T-helper 1 cell (primary cell): Measurements from ENCODE around the gene NRXN2.
"Not testable (repeated sequence)": the region's sequence is repeated elsewhere in the genome, so short reads cannot be mapped to it uniquely, and the experiment has no call there.

Experiments used
- DNase-seq, 5 donors: peaks; one replicate each; pipeline ENCODE4 v3.0.0-alpha.2; 2012 to 2020

NRXN2 gene

DNA sequence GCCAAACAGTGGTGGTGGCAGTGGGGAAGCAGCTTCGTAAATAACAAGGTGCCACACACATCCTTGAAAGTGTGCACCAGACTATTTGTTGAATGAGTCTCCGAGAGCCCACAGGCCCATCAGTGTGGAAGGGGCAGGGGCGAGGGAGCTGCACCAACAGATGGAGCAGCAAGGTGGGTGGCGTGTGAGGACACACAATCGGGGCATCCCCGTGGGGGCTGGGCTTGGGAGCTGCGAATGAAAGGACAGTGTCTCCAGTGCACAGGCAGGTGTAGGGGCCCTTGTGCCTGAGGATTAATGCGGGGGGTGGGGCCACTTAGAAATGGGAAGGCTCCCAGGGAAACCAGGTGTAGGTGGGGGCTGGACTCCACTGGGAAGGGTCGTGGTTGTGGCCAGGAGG lies 2.8 kb downstream of the NRXN2 start:
- DNase-seq: no peak

DNA sequence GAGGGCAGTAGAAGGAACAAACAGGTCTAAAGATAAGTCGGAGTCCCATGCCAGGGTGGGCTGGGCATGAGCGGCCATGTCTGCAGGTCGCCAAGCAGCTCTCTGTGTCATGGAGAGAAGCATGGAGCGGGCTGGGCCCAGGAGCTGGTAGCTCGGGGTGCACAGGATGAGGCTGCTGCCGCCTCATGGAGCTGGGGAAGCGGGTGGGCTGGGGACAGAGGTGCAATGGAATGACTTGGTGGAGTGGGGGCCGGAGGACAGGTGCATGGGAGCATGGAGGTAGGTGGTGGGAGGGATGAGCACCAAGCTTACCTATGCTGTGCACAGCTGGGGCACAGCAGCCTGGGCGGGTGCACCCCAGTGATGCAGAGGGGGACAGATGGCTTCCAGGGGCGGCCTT lies 3.6 kb downstream of the NRXN2 start:
- no peak for DNase-seq

GRCh38 chr11:64718780-64719124 lies 4.2 kb downstream of the NRXN2 start:
- DNase-seq: no peak

- DNase-seq: no peak
Observed at GRCh38 chr11:64718084-64718779, 4.8 kb downstream of the NRXN2 start.

GRCh38 chr11:64717268-64717578 lies 5.8 kb downstream of the NRXN2 start:
- DNase-seq: no peak

DNA sequence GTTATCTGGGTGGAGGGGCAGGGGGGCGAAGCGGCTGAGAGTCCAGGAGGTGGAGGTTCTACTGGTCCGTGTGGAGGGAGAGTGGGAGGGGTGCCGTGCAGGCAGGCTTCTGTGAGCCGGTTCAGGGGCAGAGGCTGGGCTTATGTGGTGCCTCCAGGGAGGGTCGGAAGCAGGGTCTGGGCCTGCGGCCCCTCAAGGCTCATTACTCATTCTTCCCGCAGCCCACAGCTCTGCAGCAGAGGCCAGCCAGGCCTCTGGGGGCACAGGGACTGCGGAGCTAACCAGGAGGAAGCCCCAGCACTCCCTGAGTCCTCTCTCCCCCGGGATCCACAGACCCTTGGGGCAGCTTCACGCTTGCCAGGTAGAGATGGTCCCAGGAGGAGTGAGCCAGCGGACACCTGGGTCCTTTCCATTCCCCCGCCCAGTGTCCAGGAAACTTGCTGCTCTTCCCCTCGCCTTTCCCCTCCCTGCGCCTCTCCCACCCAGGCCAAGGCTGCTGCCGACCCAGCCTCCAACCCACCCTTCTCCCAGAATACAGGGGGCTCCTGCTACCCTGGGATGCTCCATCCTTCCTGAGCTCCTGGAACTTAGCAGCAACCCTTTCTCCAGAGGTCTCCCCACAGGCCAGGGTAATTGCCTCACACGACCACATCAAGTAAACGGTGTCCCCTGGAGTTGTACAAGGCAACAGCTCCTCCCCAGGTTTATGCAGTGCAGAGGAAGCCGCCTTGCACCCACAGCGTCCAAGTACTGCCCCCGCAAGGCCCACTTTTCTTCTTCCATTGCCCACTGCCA lies 6.3 kb downstream of the NRXN2 start:
- no peak for DNase-seq

- DNase-seq: no peak
Observed at GRCh38 chr11:64715756-64716472, 7.1 kb downstream of the NRXN2 start.

- no peak for DNase-seq
Observed at GRCh38 chr11:64715110-64715509, 7.9 kb downstream of the NRXN2 start.

GRCh38 chr11:64714666-64715065 lies 8.3 kb downstream of the NRXN2 start:
- no peak for DNase-seq

DNA sequence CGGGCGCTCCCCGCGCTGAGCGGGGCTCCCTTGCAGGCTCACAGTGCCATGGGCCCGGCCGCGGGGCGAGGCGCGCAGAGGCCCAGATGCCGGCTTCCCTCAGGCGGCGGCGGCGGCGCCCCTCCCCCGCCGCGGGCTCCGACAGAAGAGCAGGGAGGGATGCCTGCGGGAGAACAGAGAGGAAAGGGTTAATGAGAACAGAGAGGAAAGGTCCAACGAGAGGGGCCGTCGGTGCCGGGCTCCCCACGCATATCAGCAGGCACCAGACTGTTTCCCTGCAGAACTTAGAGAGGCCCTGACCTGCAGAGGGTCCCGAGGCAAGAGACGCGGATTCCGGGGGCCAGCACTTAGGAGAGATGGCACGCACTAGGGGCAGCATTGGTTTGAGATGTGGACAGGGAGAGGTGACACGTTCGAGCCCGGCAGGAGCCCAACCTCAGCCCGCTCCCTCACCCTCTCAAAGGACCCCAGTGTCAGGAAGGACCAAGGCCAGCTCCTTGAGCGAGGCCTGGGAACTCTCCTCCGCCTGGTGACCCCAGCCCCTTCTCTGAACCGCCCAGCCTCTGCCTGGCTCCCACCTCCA lies 9.1 kb downstream of the NRXN2 start:
- DNase-seq: no peak

GRCh38 chr11:64713016-64713707 lies 9.8 kb downstream of the NRXN2 start:
- DNase-seq: peak in 1 of 5 donors; percentile 15

GRCh38 chr11:64712430-64713015 lies 10.5 kb downstream of the NRXN2 start:
- DNase-seq: peak in 1 of 5 donors; percentile 15

DNA sequence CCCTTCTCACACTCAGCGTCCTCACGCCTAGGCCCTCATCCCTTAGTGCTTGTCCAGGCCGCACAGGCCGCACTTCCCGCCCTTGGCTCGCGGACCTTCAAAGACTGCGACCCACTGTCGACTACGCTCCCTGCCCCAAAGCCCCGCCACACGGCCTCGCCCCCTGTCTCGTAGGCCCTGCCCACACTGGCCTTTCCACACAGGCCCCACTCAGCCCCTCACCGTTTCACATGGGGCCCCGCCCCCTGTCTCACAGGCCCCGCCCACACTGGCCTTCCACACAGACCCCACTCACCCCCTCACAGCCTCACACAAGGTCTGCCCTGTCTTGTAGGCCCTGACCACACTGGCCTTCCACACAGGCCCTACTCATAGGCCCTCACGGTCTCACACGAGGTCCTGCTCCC lies 11.0 kb downstream of the NRXN2 start:
- no peak for DNase-seq

- DNase-seq: no peak
Observed at GRCh38 chr11:64711138-64711955, 11.7 kb downstream of the NRXN2 start.

DNA sequence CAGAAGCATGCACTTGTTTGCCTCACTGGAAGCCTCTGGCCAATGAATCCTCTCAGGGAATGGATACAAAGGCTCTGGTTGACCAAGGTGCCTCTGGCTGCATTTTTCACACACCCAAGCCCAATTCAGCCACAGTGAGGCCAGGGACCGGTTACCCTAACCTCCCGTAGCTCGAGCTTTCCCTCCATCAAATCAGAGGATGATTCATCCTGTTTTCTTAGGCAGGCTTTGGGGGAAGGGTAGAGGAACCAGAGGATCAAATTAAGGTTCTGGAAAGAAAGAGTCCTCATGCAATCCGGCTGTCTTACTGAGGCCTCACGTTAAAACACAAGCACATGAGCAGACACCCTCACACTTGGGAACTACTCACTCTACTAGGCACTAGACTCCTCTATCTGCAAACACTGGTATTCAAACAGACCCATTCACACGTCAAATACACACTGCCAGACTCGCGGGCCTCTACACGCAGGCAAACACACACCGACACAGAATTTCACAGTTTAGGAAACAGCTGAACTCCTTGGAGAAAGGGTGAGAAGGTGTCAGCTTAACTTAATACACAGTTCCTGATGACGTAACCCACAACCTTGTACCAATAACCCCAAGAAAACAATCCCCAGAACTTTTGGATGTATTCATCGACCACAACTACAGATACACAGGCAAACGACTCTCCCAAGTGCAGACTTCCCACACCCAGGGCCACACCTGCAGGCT lies 12.4 kb downstream of the NRXN2 start:
- no peak for DNase-seq

GRCh38 chr11:64705501-64705900 lies 17.5 kb downstream of the NRXN2 start:
- DNase-seq: no peak

DNA sequence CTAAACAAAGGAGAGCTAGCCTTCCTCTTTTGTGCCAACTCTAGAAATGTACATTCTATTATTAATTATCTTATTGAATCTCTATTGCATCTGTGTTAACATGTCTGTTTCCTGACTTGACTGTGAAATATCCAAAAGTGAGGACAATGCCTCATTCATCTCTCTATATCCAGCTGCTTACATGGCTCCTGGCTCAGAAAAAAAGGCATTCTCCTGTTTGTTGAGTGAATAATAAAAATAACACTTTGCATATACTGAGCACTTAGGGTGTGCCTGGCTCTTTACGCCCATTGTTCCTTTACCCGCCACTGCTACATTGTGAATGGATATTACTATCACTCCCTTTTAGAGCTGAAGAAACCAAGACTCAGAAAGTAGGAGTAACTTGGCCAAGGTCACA lies 19.9 kb downstream of the NRXN2 start:
- DNase-seq: no peak

- not testable (repeated sequence) for DNase-seq
Observed at GRCh38 chr11:64701956-64702355, 21.0 kb downstream of the NRXN2 start.

DNA sequence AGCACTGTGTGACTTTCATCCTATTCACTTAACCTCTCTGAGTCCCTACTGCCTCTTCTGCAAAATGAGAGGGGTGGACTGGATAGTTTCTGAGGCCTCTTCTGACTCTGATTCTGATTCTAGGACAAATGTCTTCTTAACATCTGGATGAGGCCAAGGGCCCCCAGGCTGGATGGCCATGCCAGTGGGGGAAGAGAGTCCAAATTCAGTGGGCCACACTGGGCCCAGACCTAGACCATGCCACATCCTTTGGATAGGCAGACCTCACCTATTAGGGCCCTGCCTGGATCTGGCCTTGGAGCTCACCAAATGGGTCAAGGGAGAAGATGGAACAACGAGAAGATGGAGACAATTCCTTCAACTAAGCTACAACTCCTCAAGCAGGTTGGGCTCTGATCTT lies 24.6 kb downstream of the NRXN2 start:
- DNase-seq: no peak

GRCh38 chr11:64697663-64698375 lies 25.2 kb downstream of the NRXN2 start:
- no peak for DNase-seq
